Hair follicle dermal papilla cell (primary cell): ENCODE measurements around the gene TRIM51. TPM values are rescaled to one million over a fixed set of nuclear protein-coding genes. Genes with fewer than 3 reads are reported as not detected.

Experiments
- small RNA-seq: library from RNA; depleted of rRNA; stranded (forward); fragments of <200 nt; gene quantifications from one replicate; pipeline ENCODE3, GENCODE V24; 2012
- total RNA-seq: library from RNA; depleted of rRNA; stranded (reverse); fragments of >200 nt; gene quantifications from 2 replicates; pipeline ENCODE4 v1.2.3, GENCODE V29; 2012

TRIM51 gene, protein sequence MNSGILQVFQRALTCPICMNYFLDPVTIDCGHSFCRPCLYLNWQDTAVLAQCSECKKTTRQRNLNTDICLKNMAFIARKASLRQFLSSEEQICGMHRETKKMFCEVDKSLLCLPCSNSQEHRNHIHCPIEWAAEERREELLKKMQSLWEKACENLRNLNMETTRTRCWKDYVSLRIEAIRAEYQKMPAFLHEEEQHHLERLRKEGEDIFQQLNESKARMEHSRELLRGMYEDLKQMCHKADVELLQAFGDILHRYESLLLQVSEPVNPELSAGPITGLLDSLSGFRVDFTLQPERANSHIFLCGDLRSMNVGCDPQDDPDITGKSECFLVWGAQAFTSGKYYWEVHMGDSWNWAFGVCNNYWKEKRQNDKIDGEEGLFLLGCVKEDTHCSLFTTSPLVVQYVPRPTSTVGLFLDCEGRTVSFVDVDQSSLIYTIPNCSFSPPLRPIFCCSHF
- not detected in 2 replicates for total RNA-seq

GRCh38 chr11:55882997-55883396 is at the start of gene TRIM51:
TRIM51 (plus strand) TSS chr11:55883297; CDS start chr11:55885429, 2,132 bp downstream.

GRCh38 chr11:55838452-55838851 is 44.6 kb upstream of the TRIM51 start, which contains the start of gene OR5D16:
OR5D16 (plus strand) TSS chr11:55838752; CDS start chr11:55838752, 0 bp downstream.

GRCh38 chr11:55914482-55914881 is 31.4 kb downstream of the TRIM51 start, which contains the start of gene OR5W2:
OR5W2 (minus strand) TSS chr11:55914582; CDS start chr11:55914582, 0 bp downstream.

GRCh38 chr11:55936300-55936699 is 53.2 kb downstream of the TRIM51 start, which contains the start of gene OR5I1:
OR5I1 (minus strand) TSS chr11:55936400; CDS start chr11:55936400, 0 bp downstream.

Small RNAs within 50 kb of the gene (small RNA-seq; reads per million reads assigned to genes)
- not detected for gene AC036111.3

Other genes with a start within 250 kb of the TRIM51 start
- not detected in 2 replicates for gene OR4P4, start 248.2 kb upstream of the TRIM51 start, total RNA-seq
- gene OR4S2, start 235.0 kb upstream of the TRIM51 start, total RNA-seq = not detected in 2 replicates
- gene OR4C6, start 221.1 kb upstream of the TRIM51 start, total RNA-seq = not detected in 2 replicates
- not detected in 2 replicates for gene OR5D13, start 109.9 kb upstream of the TRIM51 start, total RNA-seq
- gene OR5D14, start 87.7 kb upstream of the TRIM51 start, total RNA-seq = not detected in 2 replicates
- not detected in 2 replicates for gene OR5L1, start 71.9 kb upstream of the TRIM51 start, total RNA-seq
- not detected in 2 replicates for gene OR5D18, start 63.7 kb upstream of the TRIM51 start, total RNA-seq
- gene OR5L2, start 56.1 kb upstream of the TRIM51 start, total RNA-seq = not detected in 2 replicates
- gene OR5D16, start 44.5 kb upstream of the TRIM51 start, total RNA-seq = not detected in 2 replicates
- not detected in 2 replicates for gene OR5W2, start 31.3 kb downstream of the TRIM51 start, total RNA-seq
- not detected in 2 replicates for gene OR5I1, start 53.1 kb downstream of the TRIM51 start, total RNA-seq
- gene OR10AG1, start 86.6 kb downstream of the TRIM51 start, total RNA-seq = not detected in 2 replicates
- gene OR5F1, start 111.3 kb downstream of the TRIM51 start, total RNA-seq = not detected in 2 replicates
- gene OR5AS1, start 144.4 kb downstream of the TRIM51 start, total RNA-seq = not detected in 2 replicates
- gene OR8I2, start 210.0 kb downstream of the TRIM51 start, total RNA-seq = not detected in 2 replicates
- gene OR8H2, start 220.4 kb downstream of the TRIM51 start, total RNA-seq = not detected in 2 replicates
- not detected in 2 replicates for gene OR8H3, start 239.1 kb downstream of the TRIM51 start, total RNA-seq